ENCODE results near the gene ATG16L2. TPM values are rescaled to one million over a fixed set of nuclear protein-coding genes. Genes with fewer than 3 reads are reported as not detected.

The ATG16L2 gene
- total and polyA plus RNA-seq, 10 of the 15 experiments (the other 5 are each of a cell fraction or from before 2014, with no cell fraction given), result 1.9 to 67.7 (median 30.4) TPM

GRCh38 chr11:72836111-72836510 is 21.9 kb downstream of the ATG16L2 start:
- Histone ChIP-seq H3K4me3 (no peak overlapping the region), H3K27ac (ENCODE audit: control insufficient read depth, insufficient read depth) (no peak overlapping the region), H3K9me3 (replicated peaks; ENCODE audit: control insufficient read depth, insufficient read depth, low read length) (no peaks in the 10 kb centered on the region), H3K36me3 (ENCODE audit: control insufficient read depth in 2 of 2, insufficient read depth in 2 of 2, low read length in 1 of 2) (peaks cover 26 to 42% of the 10 kb centered on the region in 2 experiments), H3K27me3 (replicated peaks in 1 of 2; ENCODE audit: control insufficient read depth in 2 of 2, insufficient read depth in 2 of 2, low read length in 1 of 2) (no peaks in the 10 kb centered on the region), H4K20me1 (ENCODE audit: control insufficient read depth, insufficient read depth) (no peaks in the 10 kb centered on the region; the same call in 1 of the 2 replicates), H3K9ac (ENCODE audit: control insufficient read depth, insufficient read depth, low read length) (no peak overlapping the region), H2AFZ (ENCODE audit: control insufficient read depth, low read depth, low read length) (no peak overlapping the region), H3K4me2 (ENCODE audit: control insufficient read depth, insufficient read depth) (no peak overlapping the region), H3K4me1 (ENCODE audit: control insufficient read depth, insufficient read depth, low read length) (no peaks in the 10 kb centered on the region), H3K79me2 (ENCODE audit: control insufficient read depth, insufficient read depth, low read length) (no peaks in the 10 kb centered on the region)
- ChIA-PET POLR2A (interaction anchor here (0.7 kb wide), 1 partner anchor 173 kb away, joined by 7 read pairs; no protein-coding TSS in a partner anchor), CTCF (interaction anchor here (1.0 to 3.2 kb wide), 3 partner anchors 42 to 341 kb away, joined by 4 to 14 read pairs (median 4); partner anchors contain the start of gene STARD10), RAD21 (ENCODE audit: unreplicated experiment) (interaction anchor here (0.7 kb wide), 1 partner anchor 345 kb away, joined by 3 read pairs; no protein-coding TSS in a partner anchor), SMC1A (ENCODE audit: uncharacterized antibody, unreplicated experiment) (interaction anchor here (0.7 to 8.0 kb wide), 3 partner anchors 111 to 345 kb away, joined by 3 to 65 read pairs (median 4); no protein-coding TSS in a partner anchor)
- intact Hi-C loops (cut with micrococcal nuclease; ENCODE audit: unreplicated experiment) (no loop called here), in situ Hi-C loops (cut with MboI) (loop anchor here (25.0 kb wide), 1 partner anchor 351 kb away; no protein-coding TSS in a partner anchor)
- ATAC-seq (no peak), DNase-seq (ENCODE audit: low read depth, low spot score) (no peak), FAIRE-seq (no peak)
- no TSS peak for BruUV-seq (replicated peaks)
- WGBS (ENCODE audit: insufficient coverage, insufficient replicate concordance, low lambda C conversion rate, missing lambda C conversion rate), result 95% methylated on average over 4 of the region's 4 CpGs
- no peak for TF ChIP-seq BHLHE40 (IDR thresholded peaks at IDR 0.05; ENCODE audit: borderline replicate concordance in 1 of 2, low read depth in 2 of 2, low read length in 1 of 2)
- no peak for TF ChIP-seq MXI1 (IDR thresholded peaks at IDR 0.05; ENCODE audit: low read depth, low read length)
- TF ChIP-seq ZNF217 (IDR thresholded peaks at IDR 0.05), result no peak
- no peak for TF ChIP-seq CUX1 (IDR thresholded peaks at IDR 0.05; ENCODE audit: insufficient replicate concordance, low read depth, low read length)
- no peak for TF ChIP-seq STAT3 (IDR thresholded peaks at IDR 0.05; ENCODE audit: low read depth, low read length)
- TF ChIP-seq BCL3 (IDR thresholded peaks at IDR 0.05; ENCODE audit: borderline replicate concordance, insufficient read depth, low read depth, low read length, poor library complexity, severe bottlenecking), result no peak
- TF ChIP-seq ZBTB33 (IDR thresholded peaks at IDR 0.05), result no peak
- TF ChIP-seq JUNB (IDR thresholded peaks at IDR 0.05), result no peak
- no peak for TF ChIP-seq NFIC (IDR thresholded peaks at IDR 0.05; ENCODE audit: low read depth, low read length)
- no peak for TF ChIP-seq ZNF622 (IDR thresholded peaks at IDR 0.05)
- no peak for TF ChIP-seq ATF3 (IDR thresholded peaks at IDR 0.05; ENCODE audit: borderline replicate concordance, extremely low read depth, low read depth, low read length)
- no peak for TF ChIP-seq SP1 (IDR thresholded peaks at IDR 0.05; ENCODE audit: low read depth, low read length)
- no peak for TF ChIP-seq SREBF1 (IDR thresholded peaks at IDR 0.05; ENCODE audit: low read length)
- no peak for TF ChIP-seq TARDBP (IDR thresholded peaks at IDR 0.05; ENCODE audit: borderline replicate concordance)
- no peak for TF ChIP-seq BRCA1 (IDR thresholded peaks at IDR 0.05; ENCODE audit: low read depth, low read length)
